Activated CD4-positive, alpha-beta T cell treated with anti-CD3 and anti-CD28 coated beads, Interleukin-2, amount 10 ng/mL, durations not matched to agents 24 days and 14 days (primary cell): ENCODE data around the gene C2orf76. TPM values are rescaled to one million over a fixed set of nuclear protein-coding genes. Genes with fewer than 3 reads are reported as not detected.

Source experiments
- DNase-seq: peaks from one replicate; pipeline ENCODE4 v3.0.0; 2022
- H3K27ac Mint-ChIP-seq: one replicate; pipeline ENCODE4 v1.8.0; 2022; ENCODE audit warnings: mild to moderate bottlenecking, mixed read lengths
- H3K27me3 Mint-ChIP-seq: one replicate; pipeline ENCODE4 v1.8.0; 2022; ENCODE audit warnings: mixed read lengths
- H3K36me3 Mint-ChIP-seq: one replicate; pipeline ENCODE4 v1.8.0; 2022; ENCODE audit warnings: low read depth, mild to moderate bottlenecking, mixed read lengths
- H3K4me1 Mint-ChIP-seq: one replicate; pipeline ENCODE4 v1.8.0; 2021; ENCODE audit warnings: mixed read lengths
- H3K4me3 Mint-ChIP-seq: one replicate; pipeline ENCODE4 v1.8.0; 2022; ENCODE audit warnings: mild to moderate bottlenecking, moderate library complexity, mixed read lengths
- H3K9me3 Mint-ChIP-seq: one replicate; pipeline ENCODE4 v1.8.0; 2021; ENCODE audit warnings: mixed read lengths
- intact Hi-C: fragments of 100-400 bp; cut with micrococcal nuclease; formaldehyde crosslinking; loops from one replicate; pipeline ENCODE4 v1.15.1; 2023
- total RNA-seq: library from RNA; stranded (reverse); gene quantifications from 2 replicates; pipeline ENCODE4 v1.2.3, GENCODE V29; 2022

The C2orf76 gene
- total RNA-seq, 1 donor from 2014 or later: 10.2 TPM

DNA sequence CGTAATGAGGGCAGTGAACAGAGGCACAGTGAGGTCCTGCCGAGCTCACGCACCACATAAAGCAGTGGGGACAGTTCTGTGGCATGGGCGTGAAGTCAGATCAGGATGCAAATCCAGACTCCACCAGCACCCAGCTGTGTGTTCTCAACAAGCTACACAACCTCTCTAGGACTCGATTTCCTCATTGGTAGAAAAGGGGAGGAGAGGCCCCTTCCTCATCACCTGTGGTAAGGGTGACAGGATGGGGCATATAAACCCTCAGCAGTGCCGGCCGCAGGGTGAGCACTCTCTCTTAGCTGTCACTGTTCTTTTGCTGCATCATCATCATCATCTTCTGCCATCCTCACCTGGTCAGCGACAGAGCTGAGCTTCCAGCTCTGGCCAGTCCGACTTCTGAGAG is 54.8 kb downstream of the C2orf76 start:
- H3K9me3 Mint-ChIP-seq: no peaks in the 10 kb centered on the region
- no peaks in the 10 kb centered on the region for H3K4me1 Mint-ChIP-seq
- H3K27me3 Mint-ChIP-seq: no peaks in the 10 kb centered on the region
- no peak overlapping the region for H3K4me3 Mint-ChIP-seq
- DNase-seq: peak; percentile 39
- no peak overlapping the region for H3K27ac Mint-ChIP-seq
- intact Hi-C loops: no loop called here
- no peaks in the 10 kb centered on the region for H3K36me3 Mint-ChIP-seq

DNA sequence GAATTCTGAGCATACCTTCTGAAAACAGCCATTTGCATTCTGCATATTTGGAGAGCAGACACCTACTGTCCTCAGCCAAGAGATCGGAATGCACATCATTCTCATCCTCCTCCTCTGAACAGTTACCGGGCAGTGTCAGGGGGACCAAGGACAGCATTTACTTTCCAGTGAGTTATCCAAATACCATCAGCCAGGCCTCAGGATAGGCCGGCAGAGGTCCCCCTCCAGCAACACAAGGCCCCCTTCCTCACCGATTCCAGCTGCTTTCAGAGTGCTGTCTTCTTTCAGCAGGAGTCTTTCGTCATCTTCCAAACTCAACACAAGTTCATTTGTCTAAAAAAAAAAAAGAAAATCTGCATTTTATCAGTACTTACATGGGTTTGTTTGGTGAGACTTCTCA is 55.3 kb downstream of the C2orf76 start:
- Mint-ChIP-seq H3K9me3 (no peaks in the 10 kb centered on the region), H3K36me3 (no peaks in the 10 kb centered on the region), H3K27ac (no peak overlapping the region), H3K4me1 (no peaks in the 10 kb centered on the region), H3K4me3 (no peak overlapping the region), H3K27me3 (no peaks in the 10 kb centered on the region)
- DNase-seq: peak; percentile 30
- intact Hi-C loops: no loop called here

DNA sequence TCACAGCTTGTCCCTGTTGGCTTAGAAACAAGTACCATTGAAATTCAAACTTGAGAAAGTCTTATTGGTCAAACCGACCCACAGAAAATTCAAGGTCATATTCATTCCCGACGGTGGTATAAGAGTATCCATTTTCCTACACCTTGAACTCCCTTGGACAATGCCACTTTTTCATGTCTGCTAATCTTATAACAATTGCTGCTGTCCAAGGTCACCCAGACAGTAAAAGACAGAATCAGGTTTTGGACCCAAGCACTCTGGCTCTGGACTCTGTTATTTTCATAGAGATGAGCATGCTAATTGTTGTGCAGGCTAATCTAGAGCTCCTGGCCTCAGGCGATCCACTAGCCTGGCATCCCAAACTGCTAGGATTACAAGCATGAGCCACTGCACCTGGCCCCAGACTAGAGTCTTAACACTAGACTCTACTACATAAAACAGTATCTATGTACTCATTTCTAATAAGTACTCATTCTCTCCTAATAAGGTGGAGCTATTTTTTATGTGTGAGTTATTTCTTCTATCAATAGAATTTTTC is 57.8 kb downstream of the C2orf76 start:
- Mint-ChIP-seq H3K27ac (no peak overlapping the region), H3K36me3 (no peaks in the 10 kb centered on the region), H3K4me1 (no peaks in the 10 kb centered on the region), H3K27me3 (no peaks in the 10 kb centered on the region), H3K9me3 (no peaks in the 10 kb centered on the region), H3K4me3 (no peak overlapping the region)
- no peak for DNase-seq
- intact Hi-C loops: no loop called here

DNA sequence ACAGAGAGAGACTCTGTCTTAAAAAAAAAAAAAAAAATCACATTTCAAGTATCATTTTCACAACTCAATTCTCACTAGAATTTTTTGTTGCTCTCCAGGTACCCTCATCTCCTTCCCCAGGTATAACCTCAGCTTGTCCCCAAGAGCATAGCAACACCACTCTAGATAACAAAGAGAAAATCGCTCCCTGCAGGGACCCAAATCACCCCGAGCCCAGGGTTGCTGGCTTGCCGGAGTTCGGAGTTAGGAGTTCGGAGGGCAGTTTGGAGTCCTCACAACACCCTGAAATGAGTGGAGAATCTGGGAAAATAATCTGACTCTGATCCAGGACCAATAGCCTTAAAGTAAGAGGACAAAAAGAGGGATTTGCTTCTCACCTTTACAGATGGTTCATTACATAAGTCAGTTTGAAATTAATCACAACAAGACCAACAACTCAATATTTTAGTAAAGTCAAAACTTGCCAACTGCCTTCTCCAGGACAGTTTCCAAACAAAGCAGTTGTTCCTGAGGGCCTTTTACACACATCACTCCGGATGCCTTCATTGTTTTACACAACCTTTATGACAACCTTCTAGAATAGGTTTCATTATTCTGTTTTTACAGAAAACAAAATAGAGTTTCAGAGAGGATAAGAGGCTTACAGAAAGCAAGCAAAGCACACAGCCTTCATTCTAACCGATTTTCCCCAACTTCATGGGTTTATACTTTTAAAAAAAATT is 59.1 kb downstream of the C2orf76 start:
- Mint-ChIP-seq H3K27ac (no peak overlapping the region), H3K36me3 (no peaks in the 10 kb centered on the region), H3K27me3 (no peaks in the 10 kb centered on the region), H3K4me3 (no peak overlapping the region), H3K9me3 (no peaks in the 10 kb centered on the region), H3K4me1 (no peaks in the 10 kb centered on the region)
- DNase-seq: no peak
- intact Hi-C loops: no loop called here

DNA sequence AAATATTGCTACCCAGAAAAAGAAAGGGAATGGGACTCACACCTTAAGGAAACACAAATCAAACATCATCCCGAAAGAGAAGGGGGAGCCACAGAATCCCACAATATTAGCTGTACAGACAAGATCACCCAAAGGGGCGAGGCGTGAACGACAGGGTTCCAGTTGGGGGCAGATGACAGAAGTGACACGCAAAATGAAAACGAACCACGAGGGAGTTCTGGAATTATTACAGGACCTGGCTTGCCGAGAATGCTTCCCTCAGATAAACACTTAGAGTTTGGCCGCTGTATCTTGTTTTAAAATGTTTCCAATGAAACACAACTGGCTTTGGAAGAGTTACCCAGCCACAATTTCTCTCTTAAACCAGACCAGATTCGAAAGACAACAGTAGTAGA is 60.4 kb downstream of the C2orf76 start:
- Mint-ChIP-seq H3K36me3 (no peaks in the 10 kb centered on the region), H3K27me3 (no peaks in the 10 kb centered on the region), H3K27ac (no peak overlapping the region), H3K4me1 (no peaks in the 10 kb centered on the region), H3K4me3 (no peak overlapping the region), H3K9me3 (no peaks in the 10 kb centered on the region)
- DNase-seq: no peak
- intact Hi-C loops: no loop called here

DNA sequence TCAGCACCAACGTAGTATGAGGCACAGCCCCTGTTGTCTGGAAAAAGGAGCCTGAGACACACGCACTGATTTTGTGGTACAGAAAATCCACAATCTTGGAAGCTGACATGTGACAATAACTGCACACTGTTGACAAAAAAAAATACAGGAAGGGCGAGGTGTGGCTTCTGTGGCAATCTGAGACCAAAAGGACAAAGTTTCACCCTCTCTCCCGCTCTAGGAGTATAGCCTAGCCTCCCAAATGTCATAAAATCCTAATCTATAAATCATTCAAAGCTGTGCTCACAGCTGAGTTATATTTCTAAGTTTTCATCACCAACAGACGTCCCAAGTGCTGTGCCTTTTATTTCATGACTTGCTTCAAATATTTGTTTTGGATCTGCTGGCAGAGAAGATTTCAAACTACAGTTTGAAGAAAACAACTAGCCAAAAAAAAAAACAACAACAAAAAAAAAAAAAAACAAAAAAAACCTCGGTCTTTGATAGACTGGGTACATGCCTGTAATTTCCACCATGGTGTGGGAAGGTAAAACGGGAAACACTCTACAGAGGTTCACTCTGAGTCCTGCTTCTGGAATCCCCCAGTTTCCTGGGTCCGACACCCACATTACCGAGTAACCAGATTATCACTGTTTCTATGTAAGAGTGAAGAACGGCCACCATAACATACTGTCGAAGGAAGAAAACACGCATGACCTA is 61.0 kb downstream of the C2orf76 start:
- no peaks in the 10 kb centered on the region for H3K36me3 Mint-ChIP-seq
- H3K9me3 Mint-ChIP-seq: no peaks in the 10 kb centered on the region
- intact Hi-C loops: no loop called here
- H3K4me1 Mint-ChIP-seq: no peaks in the 10 kb centered on the region
- H3K27me3 Mint-ChIP-seq: no peaks in the 10 kb centered on the region
- no peak overlapping the region for H3K4me3 Mint-ChIP-seq
- DNase-seq: no peak
- no peak overlapping the region for H3K27ac Mint-ChIP-seq

DNA sequence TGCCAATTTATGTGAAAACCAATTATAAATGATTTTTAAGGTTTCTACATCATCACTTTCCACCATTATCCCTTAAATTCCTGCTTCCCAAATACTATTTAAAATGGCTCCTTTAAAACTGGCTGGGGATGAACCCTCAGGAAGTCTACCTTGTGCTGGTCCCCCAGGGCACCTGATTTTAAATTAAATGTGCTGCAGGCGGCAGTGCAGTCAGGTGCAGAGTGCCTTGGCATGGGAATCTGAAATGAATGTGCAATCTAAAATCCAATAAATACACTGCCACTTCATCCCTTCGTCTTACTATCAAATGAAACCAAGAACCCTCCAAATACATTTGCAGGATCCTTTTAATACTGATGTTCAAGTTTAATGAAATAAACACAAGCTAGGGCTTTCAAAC is 61.8 kb downstream of the C2orf76 start:
- Mint-ChIP-seq H3K27ac (no peak overlapping the region), H3K9me3 (no peaks in the 10 kb centered on the region), H3K4me1 (no peaks in the 10 kb centered on the region), H3K27me3 (no peaks in the 10 kb centered on the region), H3K36me3 (no peaks in the 10 kb centered on the region), H3K4me3 (no peak overlapping the region)
- no peak for DNase-seq
- intact Hi-C loops: no loop called here

DNA sequence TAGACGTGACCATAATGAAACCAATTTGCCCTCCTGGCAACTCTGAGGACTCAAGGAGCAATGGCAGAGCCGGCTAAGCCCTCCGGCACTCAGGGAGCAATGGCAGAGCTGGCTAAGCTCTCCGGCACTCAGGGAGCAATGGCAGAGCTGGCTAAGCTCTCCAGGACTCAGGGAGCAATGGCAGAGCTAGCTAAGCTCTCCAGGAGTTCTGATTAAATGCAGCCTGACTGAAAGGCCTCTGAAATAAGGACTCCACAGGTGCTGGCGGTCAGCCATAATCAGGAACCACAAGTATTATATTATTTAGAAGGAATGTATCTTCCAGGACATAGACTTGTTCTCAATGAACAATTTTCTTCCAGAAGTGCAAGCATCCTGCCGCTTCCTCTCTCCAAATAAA is 65.2 kb downstream of the C2orf76 start:
- intact Hi-C loops: no loop called here
- DNase-seq: no peak
- H3K27ac Mint-ChIP-seq: no peak overlapping the region
- no peaks in the 10 kb centered on the region for H3K9me3 Mint-ChIP-seq
- H3K36me3 Mint-ChIP-seq: no peaks in the 10 kb centered on the region
- H3K27me3 Mint-ChIP-seq: no peaks in the 10 kb centered on the region
- H3K4me1 Mint-ChIP-seq: no peaks in the 10 kb centered on the region
- H3K4me3 Mint-ChIP-seq: no peak overlapping the region

DNA sequence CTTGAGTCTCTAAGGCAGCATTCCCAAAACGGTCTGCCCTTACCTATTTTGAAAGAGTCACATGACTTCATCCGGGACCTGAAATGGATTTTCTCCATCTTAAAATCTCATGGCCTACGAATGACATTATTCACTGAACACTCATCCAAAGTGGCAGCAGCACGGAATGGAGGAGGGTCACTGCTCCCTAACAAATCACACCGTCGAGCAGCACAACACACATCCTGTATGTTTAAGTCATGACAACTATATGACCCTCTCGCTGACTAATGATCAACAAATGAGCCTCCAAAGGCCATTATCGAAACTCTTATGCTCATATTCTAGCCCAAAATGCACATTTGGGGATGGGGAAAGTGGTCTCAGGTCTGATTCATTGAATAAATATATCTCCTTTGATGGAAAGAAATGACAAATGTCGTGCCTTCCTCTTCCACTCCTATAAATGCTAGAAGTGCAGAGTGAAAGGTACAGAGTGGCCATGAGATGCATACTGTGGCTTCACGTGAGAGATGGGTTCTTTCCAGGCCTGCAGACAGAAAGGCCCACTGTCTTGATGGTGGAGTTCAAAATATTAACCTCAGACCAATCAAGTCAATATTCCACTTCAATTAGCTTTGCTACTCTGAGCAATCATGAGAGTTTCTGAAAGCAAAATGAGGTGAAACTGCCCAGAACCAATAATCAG is 70.8 kb downstream of the C2orf76 start:
- H3K36me3 Mint-ChIP-seq: no peaks in the 10 kb centered on the region
- intact Hi-C loops: no loop called here
- no peak for DNase-seq
- H3K4me1 Mint-ChIP-seq: peaks cover 4% of the 10 kb centered on the region
- no peaks in the 10 kb centered on the region for H3K27me3 Mint-ChIP-seq
- H3K4me3 Mint-ChIP-seq: no peak overlapping the region
- H3K9me3 Mint-ChIP-seq: no peaks in the 10 kb centered on the region
- H3K27ac Mint-ChIP-seq: no peak overlapping the region

DNA sequence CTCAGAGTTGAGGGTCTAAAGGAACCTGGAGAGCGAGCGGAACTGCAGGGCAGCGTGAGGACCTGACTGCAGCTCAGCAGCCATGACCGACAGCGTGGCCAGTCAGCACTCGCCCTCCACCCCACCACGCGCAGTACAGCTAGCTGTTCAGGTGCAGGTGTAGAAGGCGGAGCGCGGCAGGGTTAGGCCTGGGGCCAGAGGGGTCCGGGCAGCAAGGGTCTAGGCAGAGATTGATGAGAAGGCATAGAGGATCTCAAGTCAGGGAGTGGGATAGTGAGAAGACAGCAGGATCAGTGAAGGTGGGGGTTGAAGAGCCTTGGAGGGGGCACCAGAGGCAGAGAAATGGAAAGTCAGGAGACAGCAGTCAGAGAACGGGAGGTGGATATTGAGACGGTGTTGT is 72.0 kb downstream of the C2orf76 start:
- DNase-seq: no peak
- no peaks in the 10 kb centered on the region for H3K36me3 Mint-ChIP-seq
- no peaks in the 10 kb centered on the region for H3K9me3 Mint-ChIP-seq
- no peak overlapping the region for H3K27ac Mint-ChIP-seq
- no peak overlapping the region for H3K4me3 Mint-ChIP-seq
- peaks cover 4% of the 10 kb centered on the region for H3K4me1 Mint-ChIP-seq
- intact Hi-C loops: no loop called here
- no peaks in the 10 kb centered on the region for H3K27me3 Mint-ChIP-seq

DNA sequence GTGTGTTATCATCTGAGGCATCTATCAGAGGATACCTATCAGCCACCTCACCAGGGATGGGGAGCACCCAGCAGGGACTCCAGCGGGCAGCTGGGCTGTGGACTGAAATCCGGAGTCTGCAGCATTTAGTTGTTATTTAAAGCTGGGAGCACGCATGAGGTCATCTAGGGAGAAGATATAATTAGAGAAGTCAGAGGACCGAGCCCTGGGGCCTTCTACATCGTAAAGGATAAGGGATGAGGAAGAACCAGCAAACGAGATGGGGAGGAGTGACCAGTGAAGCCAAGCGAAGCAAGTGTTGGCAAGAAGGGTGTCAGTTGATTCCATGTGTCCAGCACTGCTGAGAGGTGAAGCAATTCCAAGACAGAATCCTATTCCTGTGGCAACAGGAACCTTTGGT is 72.7 kb downstream of the C2orf76 start:
- no peaks in the 10 kb centered on the region for H3K27me3 Mint-ChIP-seq
- H3K4me1 Mint-ChIP-seq: peaks cover 4% of the 10 kb centered on the region
- no peaks in the 10 kb centered on the region for H3K9me3 Mint-ChIP-seq
- H3K27ac Mint-ChIP-seq: no peak overlapping the region
- intact Hi-C loops: no loop called here
- no peaks in the 10 kb centered on the region for H3K36me3 Mint-ChIP-seq
- no peak for DNase-seq
- H3K4me3 Mint-ChIP-seq: no peak overlapping the region

DNA sequence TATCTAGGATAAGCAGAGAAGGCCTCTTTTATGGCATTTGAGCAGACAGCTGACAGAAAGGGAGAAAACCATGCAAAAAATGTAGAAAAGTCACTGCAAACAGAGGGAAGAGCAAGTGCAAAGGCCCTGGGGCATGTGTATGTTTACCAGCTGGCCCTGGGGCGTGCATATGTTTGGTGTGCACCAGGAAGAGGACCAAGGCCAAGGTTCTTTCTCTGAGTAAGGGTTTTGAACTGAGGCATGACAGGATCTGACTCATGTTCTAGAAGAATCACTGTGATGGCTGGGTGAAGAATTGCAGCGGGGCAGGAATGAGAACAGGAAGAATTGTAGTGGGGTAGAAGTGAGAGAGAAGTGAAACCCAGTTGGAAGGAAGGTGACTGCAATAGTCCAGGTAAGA is 73.4 kb downstream of the C2orf76 start:
- Mint-ChIP-seq H3K27me3 (no peaks in the 10 kb centered on the region), H3K27ac (no peak overlapping the region), H3K4me1 (peaks cover 4% of the 10 kb centered on the region), H3K36me3 (no peaks in the 10 kb centered on the region), H3K9me3 (no peaks in the 10 kb centered on the region), H3K4me3 (no peak overlapping the region)
- intact Hi-C loops: no loop called here
- DNase-seq: no peak

DNA sequence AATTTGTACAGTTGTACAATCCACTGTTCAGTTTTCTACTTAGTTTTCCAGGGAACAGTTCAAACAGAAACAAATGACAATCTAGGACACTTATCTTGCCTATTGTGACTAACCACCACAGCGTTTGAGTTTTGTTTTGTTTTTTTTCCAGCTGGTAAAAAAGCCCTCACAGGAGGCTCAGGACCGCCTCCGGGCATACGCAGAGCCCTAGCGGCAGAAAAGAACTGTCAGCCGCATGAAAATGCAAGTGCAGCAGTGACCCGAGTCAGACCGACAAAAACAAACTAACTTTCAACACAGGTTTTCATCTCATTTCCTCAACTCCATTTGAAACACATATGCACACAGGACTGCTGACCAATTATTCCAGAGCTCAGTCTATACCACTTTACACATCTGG is 74.4 kb downstream of the C2orf76 start:
- Mint-ChIP-seq H3K4me3 (no peak overlapping the region), H3K36me3 (no peaks in the 10 kb centered on the region), H3K4me1 (peaks cover 4% of the 10 kb centered on the region), H3K27ac (no peak overlapping the region), H3K9me3 (no peaks in the 10 kb centered on the region), H3K27me3 (no peaks in the 10 kb centered on the region)
- intact Hi-C loops: no loop called here
- DNase-seq: no peak

DNA sequence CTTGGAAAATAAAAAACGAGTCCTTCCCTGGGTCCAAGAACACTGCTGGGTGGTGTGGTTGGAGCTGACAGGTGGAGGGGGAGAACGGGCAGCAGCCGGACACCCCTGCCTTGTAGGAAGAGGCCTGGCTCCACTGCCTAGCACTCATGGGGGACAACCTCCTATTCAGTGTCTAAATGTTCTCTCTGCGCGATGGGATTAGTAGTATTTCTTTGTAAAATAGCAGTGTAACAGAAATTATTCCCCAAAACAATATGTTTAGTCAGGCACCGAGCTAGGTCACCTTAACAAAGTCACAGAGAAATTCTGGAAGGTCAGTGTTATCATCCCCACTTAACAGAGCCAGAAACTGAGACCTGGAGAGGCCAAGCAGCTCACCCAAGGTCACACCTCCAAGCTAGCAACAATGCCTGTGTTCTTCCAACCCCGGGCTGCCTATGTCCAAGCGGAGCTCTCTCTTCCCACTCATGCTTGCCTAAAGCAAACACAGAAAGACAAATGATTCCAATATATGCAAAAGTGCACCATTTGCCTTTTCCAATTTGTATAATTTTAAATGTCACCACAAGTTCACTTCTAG is 75.0 kb downstream of the C2orf76 start:
- DNase-seq: no peak
- Mint-ChIP-seq H3K4me1 (peaks cover 4% of the 10 kb centered on the region), H3K27ac (no peak overlapping the region), H3K27me3 (no peaks in the 10 kb centered on the region), H3K4me3 (no peak overlapping the region), H3K36me3 (no peaks in the 10 kb centered on the region), H3K9me3 (no peaks in the 10 kb centered on the region)
- intact Hi-C loops: loop anchor here (1.0 kb wide), 1 partner anchor 409 kb away; no protein-coding TSS in a partner anchor
